HFFc6 (cell line): ENCODE measurements around the gene SH3TC1. TPM values are rescaled to one million over a fixed set of nuclear protein-coding genes. Genes with fewer than 3 reads are reported as not detected.

Experiments
- DNase-seq: peaks from one replicate; pipeline ENCODE4 v3.0.0-alpha.2; 2018
- H3K27ac Mint-ChIP-seq: 2 replicates; pipeline ENCODE4 v1.8.0; 2020; ENCODE audit warnings: mild to moderate bottlenecking, mixed read lengths
- H3K27me3 Mint-ChIP-seq: 2 replicates; pipeline ENCODE4 v1.8.0; 2021; ENCODE audit warnings: mild to moderate bottlenecking, moderate library complexity, mixed read lengths; ENCODE audit not compliant: insufficient read depth
- H3K36me3 Mint-ChIP-seq: 2 replicates; pipeline ENCODE4 v1.8.0; 2021; ENCODE audit warnings: low read depth, mixed read lengths
- H3K4me1 Mint-ChIP-seq: 2 replicates; pipeline ENCODE4 v1.8.0; 2020; ENCODE audit warnings: low read depth, mixed read lengths
- H3K4me3 Mint-ChIP-seq: 2 replicates; pipeline ENCODE4 v1.8.0; 2020; ENCODE audit warnings: mild to moderate bottlenecking, moderate library complexity, mixed read lengths
- H3K9me3 Mint-ChIP-seq: 2 replicates; pipeline ENCODE4 v1.8.0; 2020; ENCODE audit warnings: mild to moderate bottlenecking, mixed read lengths
- total RNA-seq, 6 experiments: library from RNA; stranded (reverse); fragmentation: NEBNext Ultra II Directional; extraction: Animal tissue kit (Norgen Biotek cat#: 25700); gene quantifications; 2 replicates in 1 of 6; 3 replicates in 5 of 6; pipeline ENCODE4 v1.2.3, GENCODE V29; 2021
- TF ChIP-seq, protein P1 (sequence below): fragments of 200-600 bp; sonication (generic); IDR thresholded peaks from 2 replicates; pipeline ENCODE4 v1.5.0; 2021; ENCODE audit warnings: antibody characterized with exemption, mild to moderate bottlenecking

The SH3TC1 gene
- total RNA-seq, 6 experiments from 2014 or later, result 0.34 to 1.4 (median 0.86) TPM

DNA sequence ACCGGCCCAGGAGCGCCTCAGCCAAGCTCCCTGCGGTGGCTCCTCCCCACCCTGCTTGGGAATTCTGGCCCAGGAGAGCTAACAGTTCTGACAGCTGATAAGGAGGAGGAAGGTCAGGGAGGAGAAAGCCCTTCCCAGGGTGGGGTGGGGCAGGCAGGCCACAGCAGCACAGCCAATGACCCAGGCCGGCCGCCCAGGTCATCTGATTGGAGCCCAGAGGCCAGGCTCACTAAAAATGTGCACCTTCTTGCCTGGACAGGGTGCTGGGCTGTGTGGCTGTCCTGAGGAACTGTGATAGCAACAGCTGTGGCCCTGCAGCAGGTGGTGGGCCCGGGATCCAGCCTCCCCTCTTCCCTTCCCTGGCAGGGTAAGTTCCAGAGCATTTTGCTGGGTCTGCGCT lies 17.2 kb upstream of the SH3TC1 start:
- Mint-ChIP-seq H3K4me3 (no peak overlapping the region), H3K36me3 (no peaks in the 10 kb centered on the region; the same call in 1 of the 2 replicates), H3K27ac (no peak overlapping the region), H3K4me1 (peaks cover 32% of the 10 kb centered on the region), H3K27me3 (peaks cover 13% of the 10 kb centered on the region), H3K9me3 (no peaks in the 10 kb centered on the region)
- TF ChIP-seq, protein P1, sequence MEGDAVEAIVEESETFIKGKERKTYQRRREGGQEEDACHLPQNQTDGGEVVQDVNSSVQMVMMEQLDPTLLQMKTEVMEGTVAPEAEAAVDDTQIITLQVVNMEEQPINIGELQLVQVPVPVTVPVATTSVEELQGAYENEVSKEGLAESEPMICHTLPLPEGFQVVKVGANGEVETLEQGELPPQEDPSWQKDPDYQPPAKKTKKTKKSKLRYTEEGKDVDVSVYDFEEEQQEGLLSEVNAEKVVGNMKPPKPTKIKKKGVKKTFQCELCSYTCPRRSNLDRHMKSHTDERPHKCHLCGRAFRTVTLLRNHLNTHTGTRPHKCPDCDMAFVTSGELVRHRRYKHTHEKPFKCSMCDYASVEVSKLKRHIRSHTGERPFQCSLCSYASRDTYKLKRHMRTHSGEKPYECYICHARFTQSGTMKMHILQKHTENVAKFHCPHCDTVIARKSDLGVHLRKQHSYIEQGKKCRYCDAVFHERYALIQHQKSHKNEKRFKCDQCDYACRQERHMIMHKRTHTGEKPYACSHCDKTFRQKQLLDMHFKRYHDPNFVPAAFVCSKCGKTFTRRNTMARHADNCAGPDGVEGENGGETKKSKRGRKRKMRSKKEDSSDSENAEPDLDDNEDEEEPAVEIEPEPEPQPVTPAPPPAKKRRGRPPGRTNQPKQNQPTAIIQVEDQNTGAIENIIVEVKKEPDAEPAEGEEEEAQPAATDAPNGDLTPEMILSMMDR, result no peak
- DNase-seq, result no peak

DNA sequence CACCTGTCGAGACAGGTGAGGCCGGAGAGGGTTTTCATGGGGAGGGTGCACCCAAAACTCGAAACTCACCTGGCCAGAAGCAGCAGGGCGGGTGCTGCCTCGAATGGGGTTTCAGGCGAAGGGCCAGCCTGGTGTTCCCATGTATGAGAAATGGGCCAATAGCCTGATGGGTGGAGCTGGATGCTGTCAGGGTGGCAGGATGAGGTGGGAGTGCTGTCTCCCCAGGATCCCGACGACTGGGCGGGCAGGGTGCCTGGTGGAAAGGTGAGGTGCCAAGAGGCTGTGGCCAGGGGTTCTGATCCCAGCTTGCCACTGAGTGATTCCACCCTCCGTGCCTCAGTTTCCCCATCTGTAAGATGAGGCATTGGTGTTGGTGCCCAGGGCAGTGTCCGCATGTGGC lies 16.8 kb upstream of the SH3TC1 start:
- H3K4me3 Mint-ChIP-seq, result no peak overlapping the region
- no peak overlapping the region for H3K27ac Mint-ChIP-seq
- no peaks in the 10 kb centered on the region for H3K9me3 Mint-ChIP-seq
- DNase-seq, result no peak
- H3K27me3 Mint-ChIP-seq, result peaks cover 16% of the 10 kb centered on the region
- H3K4me1 Mint-ChIP-seq, result peaks cover 32% of the 10 kb centered on the region
- H3K36me3 Mint-ChIP-seq, result no peaks in the 10 kb centered on the region; the same call in 1 of the 2 replicates
- TF ChIP-seq, protein P1, result no peak

- no peaks in the 10 kb centered on the region for H3K9me3 Mint-ChIP-seq
- H3K4me1 Mint-ChIP-seq, result peaks cover 35% of the 10 kb centered on the region
- H3K4me3 Mint-ChIP-seq, result no peak overlapping the region
- TF ChIP-seq, protein P1, result no peak; the same call in 1 of the 2 replicates
- peak overlapping the region; percentile 3; the same call in 1 of the 2 replicates for H3K27ac Mint-ChIP-seq
- peak; percentile 89 for DNase-seq
- H3K36me3 Mint-ChIP-seq, result no peaks in the 10 kb centered on the region; the same call in 1 of the 2 replicates
- H3K27me3 Mint-ChIP-seq, result peaks cover 10% of the 10 kb centered on the region
Measured at GRCh38 chr4:8182858-8183725, 16.0 kb upstream of the SH3TC1 start.

- Mint-ChIP-seq H3K27ac (no peak overlapping the region), H3K27me3 (peaks cover 9% of the 10 kb centered on the region), H3K36me3 (no peaks in the 10 kb centered on the region; the same call in 1 of the 2 replicates), H3K4me1 (peaks cover 37% of the 10 kb centered on the region), H3K9me3 (no peaks in the 10 kb centered on the region), H3K4me3 (no peak overlapping the region)
- TF ChIP-seq, protein P1, result no peak
- DNase-seq, result no peak
Measured at GRCh38 chr4:8184061-8184460, 15.0 kb upstream of the SH3TC1 start.

DNA sequence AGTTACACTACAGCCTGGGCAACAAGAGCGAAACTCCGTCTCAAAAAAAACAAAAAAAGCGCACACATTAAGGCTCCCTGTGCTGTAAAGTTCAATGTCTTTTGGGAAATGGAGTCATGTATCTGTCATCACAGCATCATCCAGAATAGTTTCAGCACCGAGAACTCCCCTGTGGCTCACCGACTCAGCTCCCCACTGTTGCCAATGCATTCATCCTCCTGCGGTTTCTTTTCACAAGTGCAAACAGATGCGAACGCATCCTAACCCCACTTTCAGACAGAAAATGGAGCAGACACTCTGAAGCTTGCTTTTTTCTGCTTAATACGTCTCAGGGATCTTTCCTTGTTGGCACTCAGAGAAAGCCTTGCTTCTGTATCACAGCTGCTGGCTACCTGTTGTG lies 13.8 kb upstream of the SH3TC1 start:
- Mint-ChIP-seq H3K9me3 (no peaks in the 10 kb centered on the region), H3K4me3 (no peak overlapping the region; the same call in 1 of the 2 replicates), H3K27me3 (peaks cover 12% of the 10 kb centered on the region), H3K27ac (no peak overlapping the region), H3K36me3 (no peaks in the 10 kb centered on the region; the same call in 1 of the 2 replicates), H3K4me1 (peaks cover 37% of the 10 kb centered on the region)
- TF ChIP-seq, protein P1, result no peak
- peak; percentile 68 for DNase-seq
